Activated naive CD8-positive, alpha-beta T cell treated with anti-CD3 and anti-CD28 coated beads for 36 hours (primary cell): ENCODE results near the gene PIGU. TPM values are rescaled to one million over a fixed set of nuclear protein-coding genes. Genes with fewer than 3 reads are reported as not detected.

Source experiments
- DNase-seq: peaks from one replicate; pipeline ENCODE4 v3.0.0; 2021
- H3K27ac Mint-ChIP-seq: one replicate; pipeline ENCODE4 v1.8.0; 2022; ENCODE audit warnings: mild to moderate bottlenecking, moderate library complexity, mixed read lengths
- H3K27me3 Mint-ChIP-seq: one replicate; pipeline ENCODE4 v1.8.0; 2022; ENCODE audit warnings: mild to moderate bottlenecking, mixed read lengths
- H3K36me3 Mint-ChIP-seq: one replicate; pipeline ENCODE4 v1.8.0; 2021; ENCODE audit warnings: mild to moderate bottlenecking, mixed read lengths
- H3K4me1 Mint-ChIP-seq: one replicate; pipeline ENCODE4 v1.8.0; 2021; ENCODE audit warnings: mixed read lengths
- H3K4me3 Mint-ChIP-seq: one replicate; pipeline ENCODE4 v1.8.0; 2022; ENCODE audit warnings: mild to moderate bottlenecking, moderate library complexity, mixed read lengths
- H3K9me3 Mint-ChIP-seq: one replicate; pipeline ENCODE4 v1.8.0; 2022; ENCODE audit warnings: mixed read lengths
- total RNA-seq, 2 experiments: library from RNA; stranded (reverse); gene quantifications; one replicate each; pipeline ENCODE4 v1.2.3, GENCODE V29; 2021

The PIGU gene
- total RNA-seq, 2 experiments from 2014 or later, result 18.7 to 19.3 TPM

DNA sequence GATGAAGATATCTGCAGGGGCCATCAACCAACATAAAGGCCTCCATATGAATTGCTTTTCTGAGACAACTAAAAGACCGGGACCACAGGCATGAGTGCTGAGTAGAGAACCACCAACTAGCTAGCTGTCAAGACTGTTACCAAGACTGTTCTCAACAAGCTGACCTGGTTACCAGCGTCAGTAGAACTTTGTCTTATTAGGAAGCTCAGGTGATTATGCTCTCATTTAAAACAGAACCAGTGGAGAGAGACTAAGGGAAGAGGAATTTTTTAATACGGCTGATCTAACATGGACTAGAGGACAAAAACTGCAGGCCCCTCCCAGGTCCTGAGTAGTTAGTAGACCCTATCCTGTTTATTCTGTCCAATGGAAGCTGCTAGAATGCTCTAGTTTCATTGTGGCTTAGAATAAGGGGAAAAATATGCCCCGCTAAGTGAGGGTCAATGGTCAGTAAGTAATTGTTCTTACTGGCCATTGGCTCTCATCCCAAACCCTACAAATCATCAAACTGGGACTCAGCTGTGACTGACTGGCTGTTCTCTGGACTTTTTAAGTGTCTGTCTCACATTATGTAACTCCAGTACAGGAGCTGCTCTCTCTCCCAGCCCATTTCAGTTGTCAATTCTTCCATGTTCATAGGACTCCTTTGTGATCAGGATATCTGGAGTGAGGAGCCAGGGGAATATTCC lies 164.5 kb downstream of the PIGU start:
- H3K27me3 Mint-ChIP-seq, result no peaks in the 10 kb centered on the region
- no peak overlapping the region for H3K27ac Mint-ChIP-seq
- no peaks in the 10 kb centered on the region for H3K9me3 Mint-ChIP-seq
- no peak overlapping the region for H3K4me3 Mint-ChIP-seq
- peaks cover 6% of the 10 kb centered on the region for H3K36me3 Mint-ChIP-seq
- DNase-seq, result no peak
- peaks cover 14% of the 10 kb centered on the region for H3K4me1 Mint-ChIP-seq

DNA sequence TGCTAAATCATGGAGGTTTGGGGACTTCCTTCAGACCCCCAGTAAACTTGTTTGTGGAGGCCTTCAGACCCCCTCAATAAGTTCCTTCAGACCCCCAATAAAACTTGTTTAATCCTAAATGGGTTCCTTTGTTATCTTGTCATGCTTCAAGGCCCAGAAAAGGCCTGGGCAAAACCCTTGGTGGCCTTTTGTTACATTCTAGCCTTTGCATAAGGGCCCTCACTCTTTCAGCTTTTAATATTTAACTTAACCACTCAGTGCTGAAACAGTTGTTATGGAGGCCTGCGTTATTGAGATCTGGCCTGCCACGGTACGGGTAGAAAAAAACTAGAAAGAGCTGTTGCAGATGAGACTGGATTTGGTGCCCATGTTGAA lies 165.0 kb downstream of the PIGU start:
- Mint-ChIP-seq H3K4me1 (peaks cover 14% of the 10 kb centered on the region), H3K27ac (no peak overlapping the region), H3K4me3 (no peak overlapping the region)

DNA sequence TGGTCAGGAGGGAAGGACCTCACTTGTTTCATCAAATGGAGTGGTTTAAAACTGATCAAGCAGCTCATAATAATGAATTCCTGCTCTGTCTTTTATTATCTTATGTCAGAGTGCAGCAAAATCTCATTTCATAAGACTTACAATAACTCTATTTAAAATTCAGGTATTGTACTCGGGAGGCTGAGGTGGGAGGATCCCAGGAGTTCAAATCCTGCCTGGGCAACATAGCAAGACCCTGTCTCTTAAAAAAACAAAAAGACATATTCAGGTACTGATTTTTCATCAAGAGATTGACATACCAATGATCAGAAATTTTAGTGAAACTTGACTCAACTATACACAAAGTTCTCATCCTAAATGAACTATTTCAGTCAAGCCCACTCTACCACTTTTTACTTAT lies 166.3 kb downstream of the PIGU start:
- peaks cover 9% of the 10 kb centered on the region for H3K4me1 Mint-ChIP-seq
- DNase-seq, result no peak
- no peaks in the 10 kb centered on the region for H3K9me3 Mint-ChIP-seq
- H3K36me3 Mint-ChIP-seq, result peaks cover 6% of the 10 kb centered on the region
- no peak overlapping the region for H3K27ac Mint-ChIP-seq
- H3K4me3 Mint-ChIP-seq, result no peak overlapping the region
- H3K27me3 Mint-ChIP-seq, result no peaks in the 10 kb centered on the region

More for the DNA sequence above, 165.0 kb downstream of the PIGU start:
- no peaks in the 10 kb centered on the region for H3K27me3 Mint-ChIP-seq
- peaks cover 6% of the 10 kb centered on the region for H3K36me3 Mint-ChIP-seq
- no peaks in the 10 kb centered on the region for H3K9me3 Mint-ChIP-seq
- DNase-seq, result no peak

Other genes with a start within 250 kb of the PIGU start
- 10 to 100 TPM; 72.0 to 76.9 TPM for gene DYNLRB1, start 160.7 kb downstream of the PIGU start, total RNA-seq
- under 1 TPM; 0.62 to 0.95 TPM for gene MAP1LC3A, start 118.4 kb downstream of the PIGU start, total RNA-seq
- 1 to 10 TPM; 2.6 to 2.9 TPM for gene TP53INP2, start 27.3 kb upstream of the PIGU start, total RNA-seq
- gene NCOA6, start 148.6 kb upstream of the PIGU start, total RNA-seq, result 10 to 100 TPM; 17.3 to 19.5 TPM
- gene GGT7, start 195.8 kb upstream of the PIGU start, total RNA-seq, result 10 to 100 TPM; 10.5 to 10.9 TPM
- gene ACSS2, start 199.5 kb upstream of the PIGU start, total RNA-seq, result 10 to 100 TPM in 1 of 2 experiments, 1 to 10 TPM in 1; 8.7 to 11.0 TPM